ENCODE results near the gene NAB2. TPM values are rescaled to one million over a fixed set of nuclear protein-coding genes. Genes with fewer than 3 reads are reported as not detected.

NAB2 gene
- total and polyA plus RNA-seq, 9 of the 15 experiments (the other 6 are each of a cell fraction or from before 2014, with no cell fraction given) = 0.45 to 40.9 (median 20.4) TPM

DNA sequence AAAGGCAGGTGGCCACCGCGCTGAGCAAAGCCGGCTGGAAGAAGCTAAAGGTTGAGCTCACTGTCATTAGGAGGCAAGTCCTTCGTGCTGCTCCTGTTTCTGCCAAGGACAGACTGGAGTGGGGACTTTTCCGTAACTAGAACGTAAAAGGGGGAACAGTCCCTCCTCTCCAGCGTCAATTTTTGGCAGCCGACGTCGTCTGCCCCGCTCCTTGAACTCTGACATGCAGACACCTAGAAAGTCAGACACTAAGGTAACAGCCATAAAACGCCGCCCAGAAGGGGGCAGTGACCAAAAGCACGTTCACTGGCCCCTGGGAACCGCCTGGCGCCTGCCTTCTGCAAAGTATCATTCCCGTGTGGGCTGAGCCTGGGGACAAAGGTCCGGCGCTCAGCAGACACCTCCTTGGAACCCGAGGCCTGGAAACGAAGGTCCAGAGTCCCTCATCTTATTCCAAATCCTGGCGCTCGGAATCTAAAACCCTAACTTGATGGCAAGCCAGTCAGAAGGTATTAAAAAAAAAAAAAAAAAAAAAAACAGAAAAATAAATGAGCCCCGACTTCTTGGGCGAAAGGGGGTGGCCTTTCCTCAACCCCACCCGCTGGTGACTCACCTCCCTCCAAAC lies 38.3 kb downstream of the NAB2 start (continued):
- TF ChIP-seq, protein P1, sequence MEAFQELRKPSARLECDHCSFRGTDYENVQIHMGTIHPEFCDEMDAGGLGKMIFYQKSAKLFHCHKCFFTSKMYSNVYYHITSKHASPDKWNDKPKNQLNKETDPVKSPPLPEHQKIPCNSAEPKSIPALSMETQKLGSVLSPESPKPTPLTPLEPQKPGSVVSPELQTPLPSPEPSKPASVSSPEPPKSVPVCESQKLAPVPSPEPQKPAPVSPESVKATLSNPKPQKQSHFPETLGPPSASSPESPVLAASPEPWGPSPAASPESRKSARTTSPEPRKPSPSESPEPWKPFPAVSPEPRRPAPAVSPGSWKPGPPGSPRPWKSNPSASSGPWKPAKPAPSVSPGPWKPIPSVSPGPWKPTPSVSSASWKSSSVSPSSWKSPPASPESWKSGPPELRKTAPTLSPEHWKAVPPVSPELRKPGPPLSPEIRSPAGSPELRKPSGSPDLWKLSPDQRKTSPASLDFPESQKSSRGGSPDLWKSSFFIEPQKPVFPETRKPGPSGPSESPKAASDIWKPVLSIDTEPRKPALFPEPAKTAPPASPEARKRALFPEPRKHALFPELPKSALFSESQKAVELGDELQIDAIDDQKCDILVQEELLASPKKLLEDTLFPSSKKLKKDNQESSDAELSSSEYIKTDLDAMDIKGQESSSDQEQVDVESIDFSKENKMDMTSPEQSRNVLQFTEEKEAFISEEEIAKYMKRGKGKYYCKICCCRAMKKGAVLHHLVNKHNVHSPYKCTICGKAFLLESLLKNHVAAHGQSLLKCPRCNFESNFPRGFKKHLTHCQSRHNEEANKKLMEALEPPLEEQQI (IDR thresholded peaks at IDR 0.05) = no peak
- TF ChIP-seq MTA1 (IDR thresholded peaks at IDR 0.05; ENCODE audit: borderline replicate concordance) (0 out of 2 replicates have a peak, but pooled peaks have one; percentile 40), ZNF146 (CRISPR knock-in tag; IDR thresholded peaks at IDR 0.05; ENCODE audit: unreplicated experiment) (no peak), POLR2A (conservative IDR thresholded peaks at IDR 0.05) (0 out of 2 replicates have a peak, but pooled peaks have one; percentile 36), NR2C2 (CRISPR knock-in tag; IDR thresholded peaks at IDR 0.05) (no peak), NR2C2 (tag; IDR thresholded peaks at IDR 0.05) (peak; percentile 72), ZBTB1 (CRISPR knock-in tag; IDR thresholded peaks at IDR 0.05; ENCODE audit: borderline replicate concordance, low read depth) (no peak), ZNF384 (IDR thresholded peaks at IDR 0.05; ENCODE audit: low read depth, low read length) (0 out of 2 replicates have a peak, but pooled peaks have one; percentile 42), SETDB1 (IDR thresholded peaks at IDR 0.05; ENCODE audit: low read length) (no peak), PHF8 (IDR thresholded peaks at IDR 0.05; ENCODE audit: borderline replicate concordance, low read length) (no peak), PRPF4 (IDR thresholded peaks at IDR 0.05; ENCODE audit: insufficient read depth, low read depth, low read length, poor library complexity, severe bottlenecking) (no peak), FOXA3 (CRISPR knock-in tag; conservative IDR thresholded peaks at IDR 0.05 in 1 of 2, IDR thresholded peaks at IDR 0.05 in 1 of 2) (0 out of 4 replicates have a peak, but pooled peaks of 1 of the 2 experiments have one; percentile 41), CAMTA2 (CRISPR knock-in tag; conservative IDR thresholded peaks at IDR 0.05) (no peak), NFATC3 (IDR thresholded peaks at IDR 0.05) (no peak), MTA3 (IDR thresholded peaks at IDR 0.05; ENCODE audit: borderline replicate concordance) (0 out of 2 replicates have a peak, but pooled peaks have one; percentile 64), DPF2 (IDR thresholded peaks at IDR 0.05) (peak; percentile 65; the same call in 1 of the 2 replicates), HDGF (IDR thresholded peaks at IDR 0.05) (no peak), SRF (CRISPR knock-in tag; IDR thresholded peaks at IDR 0.05) (peak in 1 of 2 experiments; percentile 27; a peak in 1 of 4 replicates), POLR2AphosphoS2 (IDR thresholded peaks at IDR 0.05; ENCODE audit: low read length) (no peak)
- TF ChIP-seq, protein P2, sequence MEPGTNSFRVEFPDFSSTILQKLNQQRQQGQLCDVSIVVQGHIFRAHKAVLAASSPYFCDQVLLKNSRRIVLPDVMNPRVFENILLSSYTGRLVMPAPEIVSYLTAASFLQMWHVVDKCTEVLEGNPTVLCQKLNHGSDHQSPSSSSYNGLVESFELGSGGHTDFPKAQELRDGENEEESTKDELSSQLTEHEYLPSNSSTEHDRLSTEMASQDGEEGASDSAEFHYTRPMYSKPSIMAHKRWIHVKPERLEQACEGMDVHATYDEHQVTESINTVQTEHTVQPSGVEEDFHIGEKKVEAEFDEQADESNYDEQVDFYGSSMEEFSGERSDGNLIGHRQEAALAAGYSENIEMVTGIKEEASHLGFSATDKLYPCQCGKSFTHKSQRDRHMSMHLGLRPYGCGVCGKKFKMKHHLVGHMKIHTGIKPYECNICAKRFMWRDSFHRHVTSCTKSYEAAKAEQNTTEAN (CRISPR knock-in tag; IDR thresholded peaks at IDR 0.05) = no peak
- TF ChIP-seq, protein P3, sequence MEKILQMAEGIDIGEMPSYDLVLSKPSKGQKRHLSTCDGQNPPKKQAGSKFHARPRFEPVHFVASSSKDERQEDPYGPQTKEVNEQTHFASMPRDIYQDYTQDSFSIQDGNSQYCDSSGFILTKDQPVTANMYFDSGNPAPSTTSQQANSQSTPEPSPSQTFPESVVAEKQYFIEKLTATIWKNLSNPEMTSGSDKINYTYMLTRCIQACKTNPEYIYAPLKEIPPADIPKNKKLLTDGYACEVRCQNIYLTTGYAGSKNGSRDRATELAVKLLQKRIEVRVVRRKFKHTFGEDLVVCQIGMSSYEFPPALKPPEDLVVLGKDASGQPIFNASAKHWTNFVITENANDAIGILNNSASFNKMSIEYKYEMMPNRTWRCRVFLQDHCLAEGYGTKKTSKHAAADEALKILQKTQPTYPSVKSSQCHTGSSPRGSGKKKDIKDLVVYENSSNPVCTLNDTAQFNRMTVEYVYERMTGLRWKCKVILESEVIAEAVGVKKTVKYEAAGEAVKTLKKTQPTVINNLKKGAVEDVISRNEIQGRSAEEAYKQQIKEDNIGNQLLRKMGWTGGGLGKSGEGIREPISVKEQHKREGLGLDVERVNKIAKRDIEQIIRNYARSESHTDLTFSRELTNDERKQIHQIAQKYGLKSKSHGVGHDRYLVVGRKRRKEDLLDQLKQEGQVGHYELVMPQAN (IDR thresholded peaks at IDR 0.05; ENCODE audit: borderline replicate concordance) = peak; percentile 48; the same call in 1 of the 2 replicates
- TF ChIP-seq, protein P4, sequence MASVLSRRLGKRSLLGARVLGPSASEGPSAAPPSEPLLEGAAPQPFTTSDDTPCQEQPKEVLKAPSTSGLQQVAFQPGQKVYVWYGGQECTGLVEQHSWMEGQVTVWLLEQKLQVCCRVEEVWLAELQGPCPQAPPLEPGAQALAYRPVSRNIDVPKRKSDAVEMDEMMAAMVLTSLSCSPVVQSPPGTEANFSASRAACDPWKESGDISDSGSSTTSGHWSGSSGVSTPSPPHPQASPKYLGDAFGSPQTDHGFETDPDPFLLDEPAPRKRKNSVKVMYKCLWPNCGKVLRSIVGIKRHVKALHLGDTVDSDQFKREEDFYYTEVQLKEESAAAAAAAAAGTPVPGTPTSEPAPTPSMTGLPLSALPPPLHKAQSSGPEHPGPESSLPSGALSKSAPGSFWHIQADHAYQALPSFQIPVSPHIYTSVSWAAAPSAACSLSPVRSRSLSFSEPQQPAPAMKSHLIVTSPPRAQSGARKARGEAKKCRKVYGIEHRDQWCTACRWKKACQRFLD (CRISPR knock-in tag; IDR thresholded peaks at IDR 0.05) = 0 out of 2 replicates have a peak, but pooled peaks have one; percentile 23

All from K562 (cell line).